ENCODE measurements around the gene GNG13. TPM values are rescaled to one million over a fixed set of nuclear protein-coding genes. Genes with fewer than 3 reads are reported as not detected.

The GNG13 gene
- total and polyA plus RNA-seq, 8 donors: not detected

- TF ChIP-seq CTCF (IDR thresholded peaks at IDR 0.05): peak in 5 of 7 experiments; percentile 42 to 83 (median 65)
- no peak for TF ChIP-seq POLR2A (IDR thresholded peaks at IDR 0.05)
- no peak for TF ChIP-seq POLR2AphosphoS5 (IDR thresholded peaks at IDR 0.05)
- no peak for TF ChIP-seq EP300 (IDR thresholded peaks at IDR 0.05)
- Histone ChIP-seq H3K27ac (no peak overlapping the region), H3K27me3 (peaks cover 0 to 26% (median 7%) of the 10 kb centered on the region in 3 donors), H3K36me3 (peaks cover 6 to 22% (median 16%) of the 10 kb centered on the region in 4 donors), H3K4me3 (no peak overlapping the region), H3K4me1 (peaks cover 26 to 62% (median 53%) of the 10 kb centered on the region in 4 donors), H3K9me3 (no peaks in the 10 kb centered on the region)
- DNase-seq: peak; percentile 82 to 83
- intact Hi-C loops (cut with DNase I; ENCODE audit: low total_unique reads): no loop called here
- 42 to 68% (median 63%) methylated on average over 34 to 58 of the region's 58 CpGs for WGBS, 5 donors
Observed at GRCh38 chr16:785563-786535, 14.7 kb downstream of the GNG13 start.

DNA sequence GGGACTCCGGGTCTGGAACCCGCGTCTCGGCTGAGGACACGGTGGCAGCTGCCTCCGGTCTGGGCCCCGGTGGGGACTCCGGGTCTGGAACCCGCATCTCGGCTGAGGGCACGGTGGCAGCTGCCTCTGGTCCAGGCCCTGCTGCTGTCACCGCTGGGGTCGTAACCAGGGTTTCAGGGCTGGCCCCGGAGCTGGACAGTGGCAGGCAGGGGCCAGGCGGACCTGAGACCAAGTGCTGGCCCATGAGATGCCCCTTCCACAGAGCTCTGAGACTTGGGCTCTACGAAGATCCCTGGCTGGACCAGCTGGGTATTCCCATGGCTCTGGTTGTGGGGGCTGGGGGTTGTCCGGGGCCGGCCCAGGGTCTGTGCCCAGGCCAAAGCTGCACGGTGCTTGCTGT lies 16.1 kb downstream of the GNG13 start:
- intact Hi-C loops (cut with DNase I; ENCODE audit: low total_unique reads): loop anchor here (5.0 kb wide), 1 partner anchor 72 kb away; no protein-coding TSS in a partner anchor
- no peak overlapping the region for H3K4me3 ChIP-seq
- no peak for DNase-seq
- H3K4me1 ChIP-seq: peaks cover 24 to 58% (median 50%) of the 10 kb centered on the region in 4 donors
- no peaks in the 10 kb centered on the region for H3K9me3 ChIP-seq
- TF ChIP-seq CTCF (IDR thresholded peaks at IDR 0.05) (no peak), EP300 (IDR thresholded peaks at IDR 0.05) (no peak), POLR2A (IDR thresholded peaks at IDR 0.05) (no peak), POLR2AphosphoS5 (IDR thresholded peaks at IDR 0.05) (no peak)
- H3K36me3 ChIP-seq: peaks cover 6 to 22% (median 16%) of the 10 kb centered on the region in 4 donors
- H3K27ac ChIP-seq: no peak overlapping the region
- H3K27me3 ChIP-seq: peaks cover 0 to 40% (median 7%) of the 10 kb centered on the region in 3 donors
- WGBS, 5 donors: 83 to 95% (median 90%) methylated on average over 13 to 19 of the region's 19 CpGs

DNA sequence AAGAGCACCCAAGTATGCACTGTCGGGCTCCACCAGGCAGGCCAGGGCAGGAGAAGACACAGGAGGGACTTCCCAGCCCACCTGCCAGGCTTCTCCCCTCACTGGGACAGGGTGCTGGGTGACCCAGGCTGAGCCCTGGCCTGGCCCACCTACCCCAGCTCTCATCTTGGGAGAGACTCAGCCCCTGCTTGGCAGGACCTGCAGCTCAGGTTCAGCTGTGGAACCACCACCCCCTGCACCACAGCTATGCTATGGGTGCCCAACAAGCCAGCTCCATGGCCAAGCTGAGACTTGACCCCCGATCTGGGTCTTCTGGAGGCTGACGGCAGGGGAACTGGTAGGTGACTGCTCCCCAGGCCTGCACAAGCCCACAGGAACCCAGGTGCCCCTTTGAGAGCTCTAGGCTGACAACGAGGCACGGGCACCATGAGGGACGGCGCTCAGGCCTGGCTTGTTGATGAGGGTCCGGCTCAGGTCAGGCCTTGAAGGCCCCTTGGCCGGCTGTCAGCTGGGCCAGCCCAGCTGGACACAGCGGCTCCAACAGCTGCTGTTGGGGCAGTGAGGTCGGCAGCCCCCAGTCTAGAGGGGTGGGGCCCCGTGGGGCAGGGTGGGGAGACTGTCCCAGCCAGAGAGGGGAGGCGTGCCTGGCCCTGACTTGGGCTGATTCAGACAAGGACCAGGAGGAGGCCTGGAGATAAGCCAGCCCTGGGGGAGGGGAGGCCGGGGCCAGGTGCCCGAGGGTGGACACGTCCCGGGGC lies 17.0 kb downstream of the GNG13 start:
- H3K27me3 ChIP-seq: peaks cover 0 to 46% (median 8%) of the 10 kb centered on the region in 3 donors
- 27 to 43% (median 31%) methylated on average over 10 to 17 of the region's 17 CpGs for WGBS, 5 donors
- H3K4me3 ChIP-seq: no peak overlapping the region
- no peak for TF ChIP-seq POLR2AphosphoS5 (IDR thresholded peaks at IDR 0.05)
- TF ChIP-seq CTCF (IDR thresholded peaks at IDR 0.05): no peak
- no peaks in the 10 kb centered on the region for H3K9me3 ChIP-seq
- intact Hi-C loops (cut with DNase I; ENCODE audit: low total_unique reads): loop anchor here (5.0 kb wide), 1 partner anchor 71 kb away; no protein-coding TSS in a partner anchor
- H3K27ac ChIP-seq: peak overlapping the region in 3 of 5 donors; percentile 17 to 42 (median 20)
- peaks cover 6 to 22% (median 16%) of the 10 kb centered on the region in 4 donors for H3K36me3 ChIP-seq
- peaks cover 16 to 50% (median 42%) of the 10 kb centered on the region in 4 donors for H3K4me1 ChIP-seq
- DNase-seq: peak; percentile 43 to 56

Data from stomach (tissue), 9 donors.